HG02571 (cell line): ENCODE measurements around the gene EFNA1.

Experiments
- ATAC-seq: cut with Tn5 transposase; IDR thresholded peaks from one replicate; pipeline ENCODE4 v1.9.1; 2021; ENCODE audit warnings: mild to moderate bottlenecking, moderate library complexity; ENCODE audit not compliant: unreplicated experiment

The EFNA1 gene

GRCh38 chr1:155173478-155174323 is 46.0 kb downstream of the EFNA1 start, which contains the start of gene TRIM46:
TSS of gene TRIM46 (plus strand) at chr1:155173849. CDS start at chr1:155173967, 118 bp downstream.
- ATAC-seq, result no peak

- no peak for ATAC-seq
Measured at GRCh38 chr1:155174324-155175280, 46.9 kb downstream of the EFNA1 start.

- no peak for ATAC-seq
Measured at GRCh38 chr1:155175281-155175926, 47.7 kb downstream of the EFNA1 start.

GRCh38 chr1:155175927-155176371 is 48.3 kb downstream of the EFNA1 start:
- ATAC-seq, result no peak

DNA sequence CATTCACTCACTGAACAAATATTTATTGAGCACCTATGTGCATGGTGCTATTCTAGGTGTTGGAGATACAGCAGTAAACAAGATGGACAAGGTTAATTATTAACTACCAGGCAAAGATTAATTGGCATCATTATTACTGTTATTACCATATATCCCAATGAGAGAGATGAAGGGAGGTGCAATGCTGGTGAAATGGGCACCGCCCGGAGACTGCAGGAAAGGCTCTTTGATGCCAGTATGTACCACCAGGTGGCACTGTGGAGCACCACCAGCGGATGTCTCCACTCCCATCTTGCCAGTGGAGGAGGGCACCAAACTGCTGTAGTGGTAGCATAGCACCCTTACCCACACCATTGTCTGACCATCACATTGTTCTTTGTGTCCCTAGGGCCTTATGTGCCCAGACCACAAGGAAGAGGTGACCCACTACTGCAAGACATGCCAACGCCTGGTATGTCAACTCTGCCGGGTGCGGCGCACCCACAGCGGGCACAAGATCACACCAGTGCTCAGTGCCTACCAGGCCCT is 48.9 kb downstream of the EFNA1 start:
- no peak for ATAC-seq

- no peak for ATAC-seq
Measured at GRCh38 chr1:155177192-155177917, 49.7 kb downstream of the EFNA1 start.

DNA sequence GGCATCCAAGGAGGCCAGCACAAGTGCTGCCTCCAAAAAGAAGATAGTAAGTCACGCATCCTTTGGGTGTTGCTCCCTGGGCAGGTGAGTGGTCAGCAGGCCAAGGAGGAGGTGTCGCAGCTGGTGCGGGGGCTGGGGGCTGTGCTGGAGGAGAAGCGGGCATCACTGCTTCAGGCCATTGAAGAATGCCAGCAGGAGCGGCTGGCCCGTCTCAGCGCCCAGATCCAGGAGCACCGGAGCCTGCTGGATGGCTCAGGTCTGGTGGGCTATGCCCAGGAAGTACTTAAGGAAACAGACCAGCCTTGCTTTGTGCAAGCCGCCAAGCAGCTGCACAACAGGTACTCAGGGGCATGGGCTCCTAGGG is 50.2 kb downstream of the EFNA1 start:
- no peak for ATAC-seq

DNA sequence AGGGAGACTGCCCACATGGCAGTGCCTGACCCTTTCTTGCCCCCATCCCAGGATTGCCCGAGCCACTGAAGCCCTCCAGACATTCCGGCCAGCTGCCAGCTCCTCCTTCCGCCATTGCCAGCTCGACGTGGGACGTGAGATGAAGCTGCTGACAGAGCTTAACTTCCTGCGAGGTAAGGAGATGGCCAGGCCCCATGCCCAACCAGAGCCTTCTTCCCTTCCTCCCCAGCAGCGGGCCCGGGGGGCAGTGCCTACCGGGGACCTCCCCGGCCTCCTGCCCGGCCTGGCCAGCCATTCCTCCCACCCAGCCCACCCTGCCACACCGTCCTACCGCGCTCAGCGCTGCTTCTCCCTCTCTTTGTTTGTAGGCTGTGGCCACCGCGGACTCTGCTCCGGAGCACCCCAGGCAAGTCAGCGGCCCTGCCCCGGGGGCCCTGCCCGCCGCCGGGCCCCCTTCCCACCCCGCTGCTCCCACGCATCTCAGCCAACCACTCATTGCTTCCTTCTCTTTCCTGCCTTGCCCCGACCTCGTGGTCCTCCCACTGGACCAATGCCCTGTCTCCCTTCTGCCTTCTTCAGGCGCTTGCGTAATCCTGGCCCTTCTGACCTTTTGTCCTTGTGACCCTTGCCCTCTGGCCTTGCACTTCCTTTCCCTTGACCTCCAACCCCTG is 50.9 kb downstream of the EFNA1 start:
- no peak for ATAC-seq

DNA sequence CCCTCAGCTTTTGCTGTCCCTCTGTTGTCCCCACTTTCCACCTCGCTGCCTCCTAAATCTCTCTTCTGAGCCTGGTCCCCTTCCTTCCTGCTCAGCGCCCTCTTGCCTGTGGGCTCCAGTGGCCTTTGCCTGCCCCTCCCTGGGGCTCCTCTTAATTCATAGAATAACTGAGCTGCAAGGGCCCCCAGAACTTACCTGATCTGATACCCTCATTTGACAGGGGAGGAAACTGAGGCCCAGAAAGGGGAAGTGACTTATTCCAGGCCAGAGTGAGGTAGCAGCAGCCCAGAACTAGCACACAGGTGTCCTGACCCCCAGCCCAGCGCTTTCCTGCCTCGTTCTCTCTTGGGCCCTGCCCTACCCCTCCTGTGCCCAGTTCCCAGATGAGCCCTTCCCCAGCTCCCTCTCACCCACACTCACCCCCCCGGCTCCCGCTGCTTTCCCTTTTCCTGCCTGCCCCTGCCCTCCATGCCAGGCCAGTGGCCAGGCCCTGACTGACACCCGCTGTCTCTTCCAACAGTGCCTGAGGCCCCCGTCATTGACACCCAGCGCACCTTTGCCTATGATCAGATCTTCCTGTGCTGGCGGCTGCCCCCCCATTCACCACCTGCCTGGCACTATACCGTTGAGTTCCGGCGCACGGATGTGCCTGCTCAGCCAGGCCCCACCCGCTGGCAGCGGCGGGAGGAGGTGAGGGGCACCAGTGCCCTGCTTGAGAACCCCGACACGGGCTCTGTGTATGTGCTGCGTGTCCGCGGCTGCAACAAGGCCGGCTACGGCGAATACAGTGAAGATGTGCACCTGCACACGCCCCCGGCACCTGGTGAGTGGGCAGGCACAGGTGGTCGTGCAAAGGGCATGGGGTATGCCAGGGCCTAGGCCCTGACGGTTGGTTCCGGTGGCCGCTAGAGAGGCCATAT is 51.7 kb downstream of the EFNA1 start:
- ATAC-seq, result no peak

GRCh38 chr1:155181371-155182051 is 53.8 kb downstream of the EFNA1 start:
- ATAC-seq, result no peak

DNA sequence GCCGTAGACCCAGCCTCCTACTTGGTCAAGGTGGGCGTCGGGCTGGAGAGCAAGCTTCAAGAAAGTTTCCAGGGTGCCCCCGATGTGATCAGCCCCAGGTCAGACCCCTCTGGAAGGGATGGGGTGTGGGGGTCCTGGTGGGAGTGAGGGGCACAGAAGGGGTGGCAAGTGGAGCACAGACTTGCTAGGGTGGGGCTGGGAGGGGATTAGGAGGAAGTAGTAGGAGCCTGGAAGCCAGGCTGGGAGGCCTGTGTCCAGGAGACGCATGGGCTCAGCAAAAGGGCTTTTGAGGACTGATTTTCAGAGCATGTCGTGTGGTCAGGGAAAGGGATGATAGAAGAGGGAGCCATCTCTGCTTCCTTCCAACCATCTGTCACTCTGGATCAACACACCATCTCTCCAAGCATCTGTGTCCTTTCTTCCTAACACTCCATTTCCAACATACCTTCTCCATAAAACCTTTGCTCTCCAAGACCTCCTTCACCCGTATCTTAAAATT is 54.4 kb downstream of the EFNA1 start:
- ATAC-seq, result no peak

- no peak for ATAC-seq
Measured at GRCh38 chr1:155183775-155184221, 56.1 kb downstream of the EFNA1 start.

DNA sequence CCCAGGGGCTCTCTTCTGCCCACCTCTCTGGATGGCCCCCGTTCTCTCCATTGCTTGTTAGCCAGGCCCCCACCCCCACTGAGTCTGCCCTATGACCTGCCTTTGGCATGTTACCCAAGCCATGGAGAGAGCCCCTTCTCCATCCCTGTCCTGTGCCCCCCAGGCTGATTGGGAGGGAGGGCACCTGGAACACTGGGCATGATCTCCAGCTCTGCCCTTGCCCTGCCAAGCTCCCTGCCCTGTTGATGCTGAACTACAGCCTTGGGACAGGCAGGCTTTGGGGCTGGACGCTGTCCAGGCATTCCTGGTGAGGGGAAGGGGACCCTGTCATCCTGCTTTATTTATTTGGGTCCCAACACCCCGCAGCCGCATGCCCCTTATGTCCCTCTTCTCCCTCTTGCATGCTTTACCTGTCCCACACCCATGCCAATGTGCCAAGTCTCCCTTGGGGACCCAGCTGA is 56.7 kb downstream of the EFNA1 start:
- no peak for ATAC-seq
